ENCODE data around the gene WDR74. TPM values are rescaled to one million over a fixed set of nuclear protein-coding genes. Genes with fewer than 3 reads are reported as not detected.

The WDR74 gene
- total RNA-seq, 2 experiments from 2014 or later, result 66.0 to 66.9 TPM

DNA sequence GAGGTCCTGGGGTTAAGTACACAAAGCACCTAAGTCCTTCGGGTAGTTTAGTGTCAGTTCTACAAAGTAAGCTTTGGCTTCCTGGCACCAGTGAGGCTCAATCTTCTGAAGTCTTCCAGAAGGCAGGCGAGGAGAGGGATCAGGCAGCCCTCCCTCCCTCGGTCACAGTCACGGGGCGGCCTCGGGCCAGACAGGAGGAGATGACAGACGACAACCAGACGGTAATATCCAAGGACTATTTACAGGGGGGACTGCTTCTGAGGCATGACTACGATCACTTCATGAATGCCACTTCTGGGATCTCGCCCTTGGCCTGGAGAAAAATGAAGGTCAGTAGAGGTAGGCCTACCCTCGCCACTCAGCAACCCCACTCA is 47.2 kb downstream of the WDR74 start:
- ATAC-seq (peak; percentile 8), DNase-seq (no peak)
- ChIA-PET POLR2A (interaction anchor here (0.9 to 7.8 kb wide), 9 partner anchors 9 to 146 kb away, joined by 3 to 190 read pairs (median 5); partner anchors contain the start of genes GANAB, NXF1, STX5 and WDR74), CTCF (interaction anchor here (1.0 to 1.6 kb wide), 2 partner anchors 64 to 89 kb away, joined by 3 to 4 read pairs; partner anchors contain the start of gene SLC3A2)
- peak overlapping the region; percentile 88 for H3K4me3 Mint-ChIP-seq
- peak overlapping the region; percentile 93 for H3K27ac Mint-ChIP-seq
- peaks cover 85% of the 10 kb centered on the region for H3K36me3 Mint-ChIP-seq (ENCODE audit: low read depth)
- H3K9me3 Mint-ChIP-seq (ENCODE audit: insufficient read depth), result no peaks in the 10 kb centered on the region
- peaks cover 44% of the 10 kb centered on the region for H3K4me1 Mint-ChIP-seq (ENCODE audit: low read depth)
- H3K27me3 Mint-ChIP-seq (ENCODE audit: low read depth), result no peaks in the 10 kb centered on the region

GRCh38 chr11:62791501-62792201 is 47.7 kb downstream of the WDR74 start, which contains the start of gene TMEM223:
Gene TMEM223 (minus strand): TSS chr11:62792006. CDS start chr11:62791994, 12 bp downstream.
- Mint-ChIP-seq H3K27ac (peak within 1 kb of the TSS; percentile 93), H3K4me3 (peak within 1 kb of the TSS; percentile 88), H3K36me3 (ENCODE audit: low read depth) (peaks cover 82% of the 10 kb centered on the region), H3K27me3 (ENCODE audit: low read depth) (no peaks in the 10 kb centered on the region), H3K4me1 (ENCODE audit: low read depth) (peaks cover 44% of the 10 kb centered on the region), H3K9me3 (ENCODE audit: insufficient read depth) (no peaks in the 10 kb centered on the region)
- DNase-seq (peak; percentile 94), ATAC-seq (peak; percentile 78)
- CTCF ChIA-PET, result interaction anchor here (0.7 to 1.9 kb wide), 4 partner anchors 9 to 71 kb away, joined by 3 to 5 read pairs (median 4); partner anchors contain the start of gene HNRNPUL2
- POLR2A ChIA-PET, result interaction anchor here (0.8 to 7.8 kb wide), 13 partner anchors 9 to 181 kb away, joined by 3 to 190 read pairs (median 6); partner anchors contain the start of genes GANAB, HNRNPUL2, NXF1 and STX5

- no peaks in the 10 kb centered on the region for H3K27me3 Mint-ChIP-seq (ENCODE audit: low read depth)
- no peaks in the 10 kb centered on the region for H3K9me3 Mint-ChIP-seq (ENCODE audit: insufficient read depth)
- DNase-seq (no peak), ATAC-seq (no peak)
- H3K4me1 Mint-ChIP-seq (ENCODE audit: low read depth), result peaks cover 54% of the 10 kb centered on the region
- H3K4me3 Mint-ChIP-seq, result peak overlapping the region; percentile 96
- ChIA-PET CTCF (interaction anchor here (0.7 to 7.9 kb wide), 11 partner anchors 11 to 247 kb away, joined by 3 to 144 read pairs (median 4); partner anchors contain the start of genes C11orf98, CSKMT, HNRNPUL2 and SLC3A2), POLR2A (interaction anchor here (0.8 to 7.8 kb wide), 10 partner anchors 11 to 124 kb away, joined by 4 to 190 read pairs (median 10); partner anchors contain the start of genes C11orf98, CSKMT, NXF1 and SLC3A2)
- peak overlapping the region; percentile 98 for H3K27ac Mint-ChIP-seq
- H3K36me3 Mint-ChIP-seq (ENCODE audit: low read depth), result peaks cover 73% of the 10 kb centered on the region
Observed at GRCh38 chr11:62789576-62789975, 49.8 kb downstream of the WDR74 start.

- DNase-seq, result no peak
- CTCF ChIA-PET, result interaction anchor here (0.9 to 7.9 kb wide), 9 partner anchors 16 to 108 kb away, joined by 3 to 144 read pairs (median 7); partner anchors contain the start of genes HNRNPUL2, SLC3A2, STX5 and TAF6L
- Mint-ChIP-seq H3K9me3 (ENCODE audit: insufficient read depth) (no peaks in the 10 kb centered on the region), H3K27ac (peak overlapping the region; percentile 98), H3K36me3 (ENCODE audit: low read depth) (peaks cover 67% of the 10 kb centered on the region), H3K27me3 (ENCODE audit: low read depth) (no peaks in the 10 kb centered on the region), H3K4me3 (peak overlapping the region; percentile 96), H3K4me1 (ENCODE audit: low read depth) (peaks cover 54% of the 10 kb centered on the region)
- no peak for ATAC-seq
- POLR2A ChIA-PET, result interaction anchor here (0.6 to 7.8 kb wide), 12 partner anchors 13 to 124 kb away, joined by 3 to 190 read pairs (median 9); partner anchors contain the start of genes C11orf98, CSKMT, HNRNPUL2 and NXF1
Observed at GRCh38 chr11:62788991-62789390, 50.4 kb downstream of the WDR74 start.

GRCh38 chr11:62787005-62787759 is 52.2 kb downstream of the WDR74 start, which contains the start of gene TMEM179B:
Gene TMEM179B (plus strand): TSS chr11:62787402. CDS start chr11:62787432, 30 bp downstream.
- Mint-ChIP-seq H3K27me3 (ENCODE audit: low read depth) (no peaks in the 10 kb centered on the region), H3K4me3 (peak within 1 kb of the TSS; percentile 96), H3K36me3 (ENCODE audit: low read depth) (peaks cover 65% of the 10 kb centered on the region), H3K4me1 (ENCODE audit: low read depth) (peaks cover 46% of the 10 kb centered on the region), H3K27ac (peak within 1 kb of the TSS; percentile 98), H3K9me3 (ENCODE audit: insufficient read depth) (no peaks in the 10 kb centered on the region)
- ATAC-seq, result peak; percentile 70
- peak; percentile 100 for DNase-seq
- ChIA-PET CTCF (interaction anchor here (0.7 to 7.9 kb wide), 53 partner anchors 9 to 362 kb away, joined by 3 to 144 read pairs (median 7); partner anchors contain the start of genes C11orf98, CSKMT, HNRNPUL2 and LBHD1), POLR2A (interaction anchor here (0.5 to 7.8 kb wide), 32 partner anchors 9 to 1406 kb away, joined by 3 to 190 read pairs (median 4); partner anchors contain the start of genes HNRNPUL2, NXF1, POLR2G and SLC3A2)

DNA sequence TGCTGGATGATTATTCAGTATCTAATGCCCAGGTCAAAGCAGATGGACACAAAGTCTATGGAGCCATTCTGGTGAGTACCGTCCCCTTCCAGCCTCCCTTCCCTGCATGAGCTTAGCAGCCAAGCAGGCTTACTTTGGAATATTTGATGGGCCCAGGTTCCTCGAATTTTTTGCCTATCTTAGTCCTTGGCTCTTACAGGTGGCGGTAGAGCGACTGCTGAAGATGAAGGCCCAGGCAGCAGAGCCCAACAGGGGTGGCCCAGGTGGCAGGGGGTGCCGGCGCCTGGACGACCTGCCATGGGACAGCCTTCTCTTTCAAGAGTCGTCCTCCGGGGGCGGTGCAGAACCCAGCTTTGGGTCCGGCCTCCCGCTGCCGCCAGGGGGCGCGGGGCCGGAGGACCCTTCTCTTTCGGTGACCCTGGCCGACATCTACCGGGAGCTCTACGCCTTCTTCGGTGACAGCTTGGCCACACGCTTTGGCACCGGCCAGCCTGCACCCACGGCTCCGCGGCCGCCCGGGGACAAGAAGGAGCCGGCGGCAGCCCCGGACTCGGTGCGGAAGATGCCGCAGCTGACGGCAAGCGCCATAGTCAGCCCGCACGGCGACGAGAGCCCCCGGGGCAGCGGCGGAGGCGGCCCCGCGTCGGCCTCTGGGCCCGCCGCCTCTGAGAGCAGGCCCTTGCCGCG is 52.9 kb downstream of the WDR74 start:
- CTCF ChIA-PET, result interaction anchor here (0.9 to 7.9 kb wide), 53 partner anchors 10 to 362 kb away, joined by 3 to 144 read pairs (median 6); partner anchors contain the start of genes C11orf98, CSKMT, HNRNPUL2 and LBHD1
- peaks cover 60% of the 10 kb centered on the region for H3K36me3 Mint-ChIP-seq (ENCODE audit: low read depth)
- H3K27me3 Mint-ChIP-seq (ENCODE audit: low read depth), result no peaks in the 10 kb centered on the region
- peak; percentile 69 for ATAC-seq
- peak; percentile 91 for DNase-seq
- H3K4me1 Mint-ChIP-seq (ENCODE audit: low read depth), result peaks cover 42% of the 10 kb centered on the region
- peak overlapping the region; percentile 91 for H3K27ac Mint-ChIP-seq
- POLR2A ChIA-PET, result interaction anchor here (0.6 to 7.8 kb wide), 26 partner anchors 9 to 1503 kb away, joined by 3 to 190 read pairs (median 6); partner anchors contain the start of genes EEF1G, HNRNPUL2, NXF1 and POLR2G
- H3K4me3 Mint-ChIP-seq, result peak overlapping the region; percentile 79
- H3K9me3 Mint-ChIP-seq (ENCODE audit: insufficient read depth), result no peaks in the 10 kb centered on the region

Small RNAs within 50 kb of the gene (microRNA-seq; reads per million reads assigned to microRNA genes)
- 3.4 reads per million for gene MIR6514
- not detected for gene MIR6748

Other genes starting within 250 kb of the WDR74 start
- gene TUT1, start 248.1 kb downstream of the WDR74 start, total RNA-seq, result 10 to 100 TPM; 22.2 to 25.0 TPM
- 100 to 1,000 TPM; 249 to 273 TPM for gene MTA2, start 237.7 kb downstream of the WDR74 start, total RNA-seq
- 100 to 1,000 TPM; 120 to 144 TPM for gene EML3, start 226.8 kb downstream of the WDR74 start, total RNA-seq
- 1 to 10 TPM; 1.3 to 2.0 TPM for gene ROM1, start 226.3 kb downstream of the WDR74 start, total RNA-seq
- 10 to 100 TPM; 63.0 to 64.8 TPM for gene B3GAT3, start 217.6 kb downstream of the WDR74 start, total RNA-seq
- gene GANAB, start 193.0 kb downstream of the WDR74 start, total RNA-seq, result 100 to 1,000 TPM; 297 to 310 TPM
- gene INTS5, start 186.3 kb downstream of the WDR74 start, total RNA-seq, result 10 to 100 TPM; 28.9 to 29.2 TPM
- gene C11orf98, start 174.4 kb downstream of the WDR74 start, total RNA-seq, result 100 to 1,000 TPM; 131 to 133 TPM
- gene CSKMT, start 174.3 kb downstream of the WDR74 start, total RNA-seq, result 10 to 100 TPM; 21.9 to 22.8 TPM
- gene UQCC3, start 167.9 kb downstream of the WDR74 start, total RNA-seq, result 1 to 10 TPM; 7.5 TPM
- gene LBHD1, start 167.3 kb downstream of the WDR74 start, total RNA-seq, result 10 to 100 TPM; 22.3 to 25.0 TPM
- gene UBXN1, start 160.5 kb downstream of the WDR74 start, total RNA-seq, result 100 to 1,000 TPM; 107 to 118 TPM
- under 1 TPM; 0.21 to 0.34 TPM for gene LRRN4CL, start 150.1 kb downstream of the WDR74 start, total RNA-seq
- 10 to 100 TPM; 30.3 to 39.9 TPM for gene BSCL2, start 132.2 kb downstream of the WDR74 start, total RNA-seq
- not detected for gene GNG3, start 131.9 kb downstream of the WDR74 start, total RNA-seq
- gene HNRNPUL2, start 112.1 kb downstream of the WDR74 start, total RNA-seq, result 10 to 100 TPM; 65.4 to 67.0 TPM
- 10 to 100 TPM; 44.3 to 46.1 TPM for gene TTC9C, start 111.1 kb downstream of the WDR74 start, total RNA-seq
- 10 to 100 TPM; 12.4 to 12.8 TPM for gene ZBTB3, start 85.4 kb downstream of the WDR74 start, total RNA-seq
- gene POLR2G, start 78.0 kb downstream of the WDR74 start, total RNA-seq, result 10 to 100 TPM; 89.7 to 96.6 TPM
- gene TAF6L, start 68.2 kb downstream of the WDR74 start, total RNA-seq, result 10 to 100 TPM; 21.8 to 23.7 TPM
- 10 to 100 TPM; 37.3 to 40.8 TPM for gene TMEM179B, start 52.2 kb downstream of the WDR74 start, total RNA-seq
- 10 to 100 TPM; 20.1 to 20.3 TPM for gene TMEM223, start 47.6 kb downstream of the WDR74 start, total RNA-seq
- gene NXF1, start 34.1 kb downstream of the WDR74 start, total RNA-seq, result 100 to 1,000 TPM; 110 to 111 TPM
- 10 to 100 TPM; 30.4 to 32.7 TPM for gene STX5, start 7.5 kb downstream of the WDR74 start, total RNA-seq
- not detected for gene TEX54, start 6.7 kb downstream of the WDR74 start, total RNA-seq
- gene SLC3A2, start 41.3 kb upstream of the WDR74 start, total RNA-seq, result 100 to 1,000 TPM; 190 to 202 TPM
- not detected for gene CHRM1, start 81.8 kb upstream of the WDR74 start, total RNA-seq
- gene SLC22A6, start 145.4 kb upstream of the WDR74 start, total RNA-seq, result not detected
- not detected for gene SLC22A8, start 176.3 kb upstream of the WDR74 start, total RNA-seq

Measured in activated CD8-positive, alpha-beta T cell treated with anti-CD3 and anti-CD28 coated beads, Interleukin-2, amount 10 ng/mL, durations not matched to agents 7 days and 5 days (primary cell).